ENCODE data around the gene ZNF787. TPM values are rescaled to one million over a fixed set of nuclear protein-coding genes. Genes with fewer than 3 reads are reported as not detected.

Gene ZNF787
- total and polyA plus RNA-seq, 2 of the 4 experiments (the other 2 are of a cell fraction): 4.8 to 11.2 TPM

- Histone ChIP-seq H3K9me3 (ENCODE audit: control insufficient read depth, insufficient read depth, low read length) (no peaks in the 10 kb centered on the region), H3K79me1 (ENCODE audit: low read depth in 1 of 2, low read length in 2 of 2) (no peaks in the 10 kb centered on the region), H3K9me1 (ENCODE audit: insufficient read depth, low read length) (no peaks in the 10 kb centered on the region; the same call in 1 of the 2 replicates), H3K27ac (ENCODE audit: insufficient read depth, low read length) (peak overlapping the region; percentile 82; the same call in 1 of the 2 replicates), H3K56ac (ENCODE audit: extremely low read depth, insufficient read depth, low read length) (no peak overlapping the region), H3K9ac (ENCODE audit: low read depth, low read length) (no peak overlapping the region), H3K4me2 (ENCODE audit: low read depth, low read length) (no peak overlapping the region), H3K4me1 (ENCODE audit: control insufficient read depth, insufficient read depth, low read length) (peaks cover 11% of the 10 kb centered on the region; the same call in 1 of the 2 replicates), H3K36me3 (ENCODE audit: control insufficient read depth, insufficient read depth, low read length) (no peaks in the 10 kb centered on the region), H2BK20ac (ENCODE audit: low read depth, low read length) (no peak overlapping the region), H3K4me3 (ENCODE audit: insufficient read depth, low read depth, low read length) (no peak overlapping the region), H3K27me3 (ENCODE audit: control insufficient read depth, insufficient read depth, low read length) (no peaks in the 10 kb centered on the region), H2BK120ac (ENCODE audit: low read depth, low read length) (no peak overlapping the region), H2AFZ (replicated peaks; ENCODE audit: low read length, poor library complexity) (no peak overlapping the region), H3K4ac (ENCODE audit: low read depth, low read length) (0 out of 2 replicates have a peak overlapping the region, but pooled peaks have one; percentile 48), H2AK5ac (ENCODE audit: low read depth, low read length) (peak overlapping the region; percentile 65; the same call in 1 of the 2 replicates), H4K8ac (ENCODE audit: low read depth in 2 of 2, low read length in 2 of 2) (peak overlapping the region; percentile 10 to 52; a peak in 2 of 4 replicates), H3K23ac (ENCODE audit: low read depth, low read length) (no peak overlapping the region), H4K5ac (ENCODE audit: low read depth, low read length) (peak overlapping the region; percentile 53; the same call in 1 of the 2 replicates), H4K20me1 (ENCODE audit: insufficient read depth, low read length) (no peaks in the 10 kb centered on the region), H2AK9ac (replicated peaks; ENCODE audit: low read depth, low read length, poor library complexity) (no peak overlapping the region), H3K18ac (ENCODE audit: low read depth, low read length) (no peak overlapping the region), H3K14ac (replicated peaks; ENCODE audit: low read depth, low read length) (no peak overlapping the region; the same call in 1 of the 2 replicates), H2BK15ac (ENCODE audit: low read depth, low read length) (no peak overlapping the region), H2BK5ac (ENCODE audit: low read depth, low read length, poor library complexity, severe bottlenecking) (peak overlapping the region; percentile 15), H4K91ac (ENCODE audit: insufficient read depth, low read depth, low read length) (peak overlapping the region; percentile 38)
- TF ChIP-seq CEBPB (IDR thresholded peaks at IDR 0.05; ENCODE audit: low read depth, low read length) (no peak), ELK1 (IDR thresholded peaks at IDR 0.05; ENCODE audit: borderline replicate concordance, low read depth, low read length) (no peak), MXI1 (IDR thresholded peaks at IDR 0.05; ENCODE audit: borderline replicate concordance, low read depth, low read length) (no peak), SMC3 (IDR thresholded peaks at IDR 0.05; ENCODE audit: low read depth, low read length) (no peak), MAFK (IDR thresholded peaks at IDR 0.05; ENCODE audit: low read depth, low read length) (no peak), RAD21 (IDR thresholded peaks at IDR 0.05; ENCODE audit: low read length) (no peak), USF2 (IDR thresholded peaks at IDR 0.05; ENCODE audit: low read depth, low read length) (no peak), CHD1 (IDR thresholded peaks at IDR 0.05; ENCODE audit: low read depth, low read length) (no peak), POLR2A (IDR thresholded peaks at IDR 0.05; ENCODE audit: low read depth, low read length) (no peak), RCOR1 (IDR thresholded peaks at IDR 0.05; ENCODE audit: insufficient replicate concordance, low read length) (no peak), RFX5 (IDR thresholded peaks at IDR 0.05; ENCODE audit: low read depth, low read length) (no peak), BHLHE40 (IDR thresholded peaks at IDR 0.05; ENCODE audit: low read depth, low read length) (no peak), MAZ (IDR thresholded peaks at IDR 0.05; ENCODE audit: borderline replicate concordance, low read depth, low read length) (no peak), FOS (IDR thresholded peaks at IDR 0.05; ENCODE audit: low read depth, low read length) (no peak), NFE2L2 (IDR thresholded peaks at IDR 0.05; ENCODE audit: low read depth, low read length) (no peak)
- TF ChIP-seq, protein P1, sequence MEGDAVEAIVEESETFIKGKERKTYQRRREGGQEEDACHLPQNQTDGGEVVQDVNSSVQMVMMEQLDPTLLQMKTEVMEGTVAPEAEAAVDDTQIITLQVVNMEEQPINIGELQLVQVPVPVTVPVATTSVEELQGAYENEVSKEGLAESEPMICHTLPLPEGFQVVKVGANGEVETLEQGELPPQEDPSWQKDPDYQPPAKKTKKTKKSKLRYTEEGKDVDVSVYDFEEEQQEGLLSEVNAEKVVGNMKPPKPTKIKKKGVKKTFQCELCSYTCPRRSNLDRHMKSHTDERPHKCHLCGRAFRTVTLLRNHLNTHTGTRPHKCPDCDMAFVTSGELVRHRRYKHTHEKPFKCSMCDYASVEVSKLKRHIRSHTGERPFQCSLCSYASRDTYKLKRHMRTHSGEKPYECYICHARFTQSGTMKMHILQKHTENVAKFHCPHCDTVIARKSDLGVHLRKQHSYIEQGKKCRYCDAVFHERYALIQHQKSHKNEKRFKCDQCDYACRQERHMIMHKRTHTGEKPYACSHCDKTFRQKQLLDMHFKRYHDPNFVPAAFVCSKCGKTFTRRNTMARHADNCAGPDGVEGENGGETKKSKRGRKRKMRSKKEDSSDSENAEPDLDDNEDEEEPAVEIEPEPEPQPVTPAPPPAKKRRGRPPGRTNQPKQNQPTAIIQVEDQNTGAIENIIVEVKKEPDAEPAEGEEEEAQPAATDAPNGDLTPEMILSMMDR (conservative IDR thresholded peaks at IDR 0.05; ENCODE audit: low read depth, low read length): no peak
- DNase-seq: no peak
- in situ Hi-C loops (cut with MboI; ENCODE audit: low sequenced_read_pairs) (loop anchor here (25.0 kb wide), 2 partner anchors 444 to 1669 kb away; partner anchors contain the start of genes CDC42EP5, EPN1 and LENG9), intact Hi-C loops (cut with micrococcal nuclease) (no loop called here), dilution Hi-C loops (cut with HindIII; ENCODE audit: low sequenced_read_pairs, unreplicated experiment) (no loop called here)
- no peak for ATAC-seq (ENCODE audit: low read depth)
- 93% methylated on average over 4 of the region's 8 CpGs; no CpG with 5 or more reads in 1 of the 2 experiments for WGBS, 2 experiments (ENCODE audit: extremely low coverage in 2 of 2, insufficient read length in 1 of 2)
- no TSS peak for BruUV-seq (replicated peaks)
- POLR2A ChIA-PET (ENCODE audit: unreplicated experiment): no interaction called here
- CTCF ChIA-PET: interaction anchor here (0.6 kb wide), 1 partner anchor 122 kb away, joined by 5 read pairs; no protein-coding TSS in a partner anchor
Observed at GRCh38 chr19:56131651-56132050, 10.6 kb upstream of the ZNF787 start.

Data from IMR-90 (cell line).